ENCODE data around the gene PAXIP1. TPM values are rescaled to one million over a fixed set of nuclear protein-coding genes. Genes with fewer than 3 reads are reported as not detected.

Gene PAXIP1
- total RNA-seq, 1 experiment from 2014 or later = 18.8 TPM

DNA sequence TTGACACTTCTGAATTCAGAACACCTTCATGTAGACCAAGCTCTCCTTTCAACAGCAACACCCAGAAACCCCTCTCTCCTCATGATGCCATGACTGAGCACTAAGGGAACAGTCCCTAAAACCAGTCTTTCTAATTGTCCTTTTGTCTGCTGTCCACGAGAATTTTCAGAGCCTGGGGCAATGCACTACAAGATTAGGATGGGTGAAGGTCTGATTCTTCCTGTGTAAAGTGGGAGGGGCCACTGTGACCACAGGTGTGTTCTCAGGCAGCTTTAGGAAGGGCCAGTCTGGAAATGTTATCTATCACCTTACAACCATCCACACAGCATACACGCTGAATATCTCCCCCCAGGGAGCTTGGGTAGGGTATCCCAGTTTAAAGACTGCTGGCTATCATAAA, 7.9 kb downstream of the PAXIP1 start:
- H3K4me1 ChIP-seq (replicated peaks; ENCODE audit: insufficient read depth) = no peaks in the 10 kb centered on the region
- H3K4me2 ChIP-seq = no peak overlapping the region

DNA sequence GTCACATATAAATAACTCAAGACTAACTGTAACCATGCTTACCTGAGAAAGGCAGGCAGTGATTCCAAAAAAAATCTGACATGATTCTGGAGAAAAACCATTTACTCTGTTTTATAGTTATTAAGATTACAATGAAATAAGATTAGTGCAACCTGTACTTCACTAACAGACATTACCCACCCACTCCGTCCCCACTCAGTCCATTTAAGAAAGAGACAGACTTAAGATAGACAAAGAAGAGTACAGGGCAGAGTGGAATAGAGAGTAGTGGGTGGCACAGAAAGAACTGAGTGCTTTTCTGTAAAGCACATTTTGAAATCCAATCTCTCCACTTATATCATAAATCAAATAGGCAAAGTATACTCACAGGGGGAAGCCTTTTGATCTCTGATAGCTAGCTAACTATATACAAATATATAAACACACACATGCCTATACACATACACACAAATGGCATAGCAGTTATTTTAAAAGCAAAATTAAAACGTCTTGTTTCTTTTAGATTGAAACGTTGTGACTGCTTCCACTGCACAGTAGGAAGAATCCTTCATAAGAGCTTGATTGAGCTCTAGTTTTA, 11.9 kb downstream of the PAXIP1 start:
- H4K20me1 ChIP-seq (ENCODE audit: insufficient read depth) = no peaks in the 10 kb centered on the region
- no peak overlapping the region for H3K27ac ChIP-seq
- H3K9me3 ChIP-seq (ENCODE audit: insufficient read depth, low read depth) = no peaks in the 10 kb centered on the region
- H3K4me1 ChIP-seq (replicated peaks; ENCODE audit: insufficient read depth) = no peaks in the 10 kb centered on the region
- no peaks in the 10 kb centered on the region for H3K79me2 ChIP-seq (ENCODE audit: low read depth)
- ChIA-PET POLR2A (ENCODE audit: unreplicated experiment) (no interaction called here), CTCF (no interaction called here)
- no TSS peak for BruUV-seq (replicated peaks)
- intact Hi-C loops (cut with micrococcal nuclease; ENCODE audit: unreplicated experiment) = no loop called here
- no peaks in the 10 kb centered on the region for H3K9me2 ChIP-seq (ENCODE audit: insufficient read depth)
- 0 out of 2 replicates have a peak, but pooled peaks cover 13% of the 10 kb centered on the region for H3K36me3 ChIP-seq (ENCODE audit: low read depth)
- TF ChIP-seq, protein P1, sequence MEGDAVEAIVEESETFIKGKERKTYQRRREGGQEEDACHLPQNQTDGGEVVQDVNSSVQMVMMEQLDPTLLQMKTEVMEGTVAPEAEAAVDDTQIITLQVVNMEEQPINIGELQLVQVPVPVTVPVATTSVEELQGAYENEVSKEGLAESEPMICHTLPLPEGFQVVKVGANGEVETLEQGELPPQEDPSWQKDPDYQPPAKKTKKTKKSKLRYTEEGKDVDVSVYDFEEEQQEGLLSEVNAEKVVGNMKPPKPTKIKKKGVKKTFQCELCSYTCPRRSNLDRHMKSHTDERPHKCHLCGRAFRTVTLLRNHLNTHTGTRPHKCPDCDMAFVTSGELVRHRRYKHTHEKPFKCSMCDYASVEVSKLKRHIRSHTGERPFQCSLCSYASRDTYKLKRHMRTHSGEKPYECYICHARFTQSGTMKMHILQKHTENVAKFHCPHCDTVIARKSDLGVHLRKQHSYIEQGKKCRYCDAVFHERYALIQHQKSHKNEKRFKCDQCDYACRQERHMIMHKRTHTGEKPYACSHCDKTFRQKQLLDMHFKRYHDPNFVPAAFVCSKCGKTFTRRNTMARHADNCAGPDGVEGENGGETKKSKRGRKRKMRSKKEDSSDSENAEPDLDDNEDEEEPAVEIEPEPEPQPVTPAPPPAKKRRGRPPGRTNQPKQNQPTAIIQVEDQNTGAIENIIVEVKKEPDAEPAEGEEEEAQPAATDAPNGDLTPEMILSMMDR (conservative IDR thresholded peaks at IDR 0.05) = no peak
- TF ChIP-seq EZH2 (IDR thresholded peaks at IDR 0.05; ENCODE audit: low read depth) = no peak
- H3F3A ChIP-seq (ENCODE audit: insufficient read depth, low read depth) = no peaks in the 10 kb centered on the region; the same call in 1 of the 2 replicates
- H3K27me3 ChIP-seq (ENCODE audit: insufficient read depth, low read depth) = no peaks in the 10 kb centered on the region
- no peak overlapping the region for H3K4me2 ChIP-seq
- H2AFZ ChIP-seq = no peak overlapping the region
- no peak for DNase-seq
- no peak overlapping the region for H3K4me3 ChIP-seq

More for the DNA sequence above, 7.9 kb downstream of the PAXIP1 start:
- no peaks in the 10 kb centered on the region for H3K9me3 ChIP-seq (ENCODE audit: insufficient read depth, low read depth)
- H3K36me3 ChIP-seq (ENCODE audit: low read depth) = peaks cover 28% of the 10 kb centered on the region
- no peak overlapping the region for H2AFZ ChIP-seq
- TF ChIP-seq, protein P1 (conservative IDR thresholded peaks at IDR 0.05) = no peak
- no peak for TF ChIP-seq EZH2 (IDR thresholded peaks at IDR 0.05; ENCODE audit: low read depth)
- no TSS peak for BruUV-seq (replicated peaks)
- DNase-seq = no peak
- no peaks in the 10 kb centered on the region for H3K9me2 ChIP-seq (ENCODE audit: insufficient read depth)
- no peak overlapping the region for H3K27ac ChIP-seq
- ChIA-PET CTCF (interaction anchor here (0.7 kb wide), 1 partner anchor 22 kb away, joined by 3 read pairs; no protein-coding TSS in a partner anchor), POLR2A (ENCODE audit: unreplicated experiment) (interaction anchor here (0.7 kb wide), 1 partner anchor 389 kb away, joined by 3 read pairs; no protein-coding TSS in a partner anchor)
- no peak overlapping the region for H3K4me3 ChIP-seq
- H3K27me3 ChIP-seq (ENCODE audit: insufficient read depth, low read depth) = no peaks in the 10 kb centered on the region
- H4K20me1 ChIP-seq (ENCODE audit: insufficient read depth) = no peaks in the 10 kb centered on the region
- H3K79me2 ChIP-seq (ENCODE audit: low read depth) = peaks cover 1% of the 10 kb centered on the region; the same call in 1 of the 2 replicates
- intact Hi-C loops (cut with micrococcal nuclease; ENCODE audit: unreplicated experiment) = no loop called here
- no peaks in the 10 kb centered on the region; the same call in 1 of the 2 replicates for H3F3A ChIP-seq (ENCODE audit: insufficient read depth, low read depth)

DNA sequence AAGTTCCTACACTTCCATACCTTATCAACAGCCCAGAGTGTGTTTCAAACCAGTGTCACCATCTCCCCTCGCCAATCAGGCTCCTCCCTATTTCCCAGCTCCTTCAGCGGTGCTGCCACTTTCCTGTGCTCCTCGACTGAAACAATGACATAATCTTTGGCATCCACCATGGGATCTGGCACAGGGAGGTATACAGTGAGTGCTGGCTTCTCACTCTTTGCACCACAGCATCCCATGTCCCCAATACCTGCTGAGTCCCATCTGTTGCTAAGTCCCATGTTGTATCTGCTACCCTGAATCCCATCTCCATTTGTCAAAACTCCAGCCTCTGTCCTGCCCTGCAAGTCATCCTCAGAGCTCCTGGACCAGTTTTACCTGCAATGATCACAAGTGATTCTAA, 15.4 kb downstream of the PAXIP1 start:
- Histone ChIP-seq H4K20me1 (ENCODE audit: insufficient read depth) (no peaks in the 10 kb centered on the region; the same call in 1 of the 2 replicates), H3K9me3 (ENCODE audit: insufficient read depth, low read depth) (no peaks in the 10 kb centered on the region), H3K4me2 (no peak overlapping the region), H3F3A (ENCODE audit: insufficient read depth, low read depth) (no peaks in the 10 kb centered on the region), H3K27me3 (ENCODE audit: insufficient read depth, low read depth) (no peaks in the 10 kb centered on the region), H2AFZ (no peak overlapping the region), H3K4me1 (replicated peaks; ENCODE audit: insufficient read depth) (no peaks in the 10 kb centered on the region), H3K9me2 (ENCODE audit: insufficient read depth) (no peaks in the 10 kb centered on the region), H3K36me3 (ENCODE audit: low read depth) (0 out of 2 replicates have a peak, but pooled peaks cover 4% of the 10 kb centered on the region), H3K79me2 (ENCODE audit: low read depth) (no peaks in the 10 kb centered on the region), H3K4me3 (no peak overlapping the region), H3K27ac (no peak overlapping the region)
- BruUV-seq (replicated peaks) = no TSS peak
- no peak for DNase-seq
- ChIA-PET POLR2A (ENCODE audit: unreplicated experiment) (no interaction called here), CTCF (no interaction called here)
- intact Hi-C loops (cut with micrococcal nuclease; ENCODE audit: unreplicated experiment) = no loop called here
- TF ChIP-seq EZH2 (IDR thresholded peaks at IDR 0.05; ENCODE audit: low read depth) = no peak
- TF ChIP-seq, protein P1 (conservative IDR thresholded peaks at IDR 0.05) = no peak
